ENCODE measurements around the gene LRRC8D.
"Not testable (repeated sequence)": the region's sequence is repeated elsewhere in the genome, so short reads cannot be mapped to it uniquely, and the experiment has no call there.

Gene LRRC8D

DNA sequence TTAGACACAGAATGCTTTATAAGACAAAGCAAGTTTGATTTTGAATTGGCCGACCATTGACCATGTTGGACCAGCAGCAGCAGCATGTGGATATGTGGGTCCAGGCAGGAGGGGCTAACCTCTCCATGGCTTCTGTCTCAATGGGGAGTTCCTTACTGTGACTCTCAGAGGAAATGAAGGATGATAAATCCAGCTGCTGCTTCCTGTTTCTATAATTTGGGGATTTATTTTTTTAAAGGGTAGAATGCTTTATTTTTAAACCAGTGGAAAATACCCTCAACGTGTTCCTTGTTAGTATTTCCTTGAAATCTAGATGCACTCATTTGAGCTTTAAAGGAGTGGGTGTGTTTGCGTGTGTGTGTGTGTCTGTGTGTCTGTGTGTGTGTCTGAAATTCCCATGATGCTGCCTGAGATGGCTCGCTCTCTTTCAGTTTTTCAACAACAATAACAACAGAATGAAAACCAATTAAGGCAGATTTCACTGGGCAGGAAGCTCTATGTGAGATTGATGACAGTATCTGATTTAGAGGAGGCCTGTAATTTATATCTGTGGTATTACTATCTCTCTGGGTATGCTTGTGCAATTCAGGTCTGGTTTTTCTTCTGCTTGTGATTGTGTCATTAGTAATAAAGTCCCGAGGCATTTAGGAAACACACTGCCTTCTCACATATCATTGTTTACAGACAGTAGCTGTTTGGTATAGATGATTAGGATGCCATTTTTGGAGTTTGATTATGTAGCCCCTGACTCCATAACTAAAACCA, 88.0 kb downstream of the LRRC8D start:
- DNase-seq (ENCODE audit: low read depth in 2 of 3, low spot score in 2 of 3), result no peak

DNA sequence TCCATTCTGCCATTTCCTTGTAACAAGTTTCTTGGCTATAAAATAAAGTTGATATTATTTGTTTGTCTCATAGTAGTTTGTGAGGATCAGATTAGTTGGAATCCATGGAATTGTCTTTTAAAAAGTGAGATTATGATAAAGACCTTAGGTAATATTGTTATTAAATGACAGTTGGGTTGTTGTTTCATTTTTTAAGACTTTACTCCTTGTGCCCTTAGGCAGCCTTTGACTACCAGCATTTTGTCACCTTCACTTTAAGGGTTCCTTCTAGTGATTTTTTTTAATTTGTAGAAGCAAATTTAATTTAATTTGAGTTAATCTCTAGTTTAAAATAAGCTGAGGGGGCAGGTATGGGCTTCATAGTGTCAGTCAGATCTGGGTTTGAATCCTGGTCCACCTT, 89.4 kb downstream of the LRRC8D start:
- no peak for DNase-seq (ENCODE audit: low read depth in 2 of 3, low spot score in 2 of 3)

DNA sequence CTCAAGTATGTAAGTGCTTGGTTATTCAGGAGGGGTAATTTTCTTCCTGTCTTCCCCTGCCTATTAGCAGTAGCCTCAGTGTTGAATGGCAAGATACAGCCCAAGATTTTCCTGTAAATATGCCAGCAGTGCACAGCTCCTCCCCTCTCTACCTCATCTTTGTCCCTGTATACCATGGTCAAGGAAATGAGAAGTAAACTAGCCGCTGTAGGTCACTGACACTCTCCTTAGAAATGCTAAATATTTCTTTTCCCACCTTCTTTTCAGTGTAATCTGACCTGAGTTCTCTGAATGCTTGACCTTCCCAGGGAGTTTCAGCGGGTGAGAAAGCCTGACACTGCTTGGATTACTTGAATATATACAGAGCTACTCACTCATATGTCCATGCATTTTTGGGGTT, 89.9 kb downstream of the LRRC8D start:
- DNase-seq (ENCODE audit: low read depth in 2 of 3, low spot score in 2 of 3), result no peak

DNA sequence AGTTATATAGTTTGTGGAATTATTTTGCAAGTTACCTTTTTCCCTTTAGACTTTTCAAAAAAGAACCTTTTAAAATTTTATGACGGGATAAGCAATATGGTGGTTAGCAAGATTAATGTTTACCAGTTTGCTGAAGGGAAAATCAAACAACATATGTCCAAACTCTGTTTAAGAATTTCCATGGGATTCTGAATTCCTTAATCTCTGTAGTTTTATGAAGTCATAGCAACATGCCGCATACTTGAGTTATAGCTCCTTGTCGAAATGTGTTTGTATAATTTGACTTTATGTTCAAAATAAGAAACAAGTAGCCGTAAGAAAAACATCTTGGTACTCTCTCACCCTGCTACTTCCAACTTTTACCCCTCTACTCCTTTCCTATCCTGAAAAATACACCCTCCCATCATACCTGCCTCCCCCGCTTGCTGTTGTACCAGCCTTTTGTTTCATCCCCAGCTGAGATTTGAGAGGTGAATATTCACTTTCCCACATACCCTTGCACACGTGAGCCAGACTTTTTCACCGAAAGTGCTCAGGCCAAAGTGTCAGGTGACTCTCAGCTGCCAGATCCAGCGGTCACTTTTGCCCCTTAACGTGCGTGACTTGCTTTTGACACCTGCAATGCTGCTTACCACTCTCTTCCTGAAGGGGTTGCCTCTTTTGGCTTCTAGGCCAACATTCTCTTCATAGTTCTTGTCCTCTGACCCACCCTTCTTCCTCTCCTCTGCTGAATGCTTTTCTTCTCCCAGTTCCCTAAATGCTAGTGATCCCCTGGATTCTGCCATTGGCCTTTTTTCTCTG, 90.6 kb downstream of the LRRC8D start:
- no peak for DNase-seq (ENCODE audit: low read depth in 2 of 3, low spot score in 2 of 3)

DNA sequence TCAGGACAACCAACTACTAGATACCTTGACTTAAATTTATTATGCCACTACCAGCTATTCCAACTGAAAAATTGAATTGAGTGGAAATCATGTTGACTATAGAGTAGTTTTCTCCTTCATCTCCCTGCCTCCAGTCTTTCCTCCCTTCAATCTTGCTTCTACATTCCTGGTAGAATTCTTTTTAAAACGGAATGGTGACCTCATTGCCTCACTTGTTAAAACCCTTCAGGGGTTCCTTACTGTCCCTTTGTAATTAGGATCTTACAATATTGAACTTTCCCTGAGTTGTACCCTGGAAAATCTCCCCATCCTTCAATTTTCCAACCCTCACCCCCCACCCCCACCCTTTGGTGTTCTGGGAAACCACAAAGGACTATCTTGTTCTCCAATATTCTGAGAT, 91.2 kb downstream of the LRRC8D start:
- DNase-seq (ENCODE audit: low read depth in 2 of 3, low spot score in 2 of 3), result no peak

DNA sequence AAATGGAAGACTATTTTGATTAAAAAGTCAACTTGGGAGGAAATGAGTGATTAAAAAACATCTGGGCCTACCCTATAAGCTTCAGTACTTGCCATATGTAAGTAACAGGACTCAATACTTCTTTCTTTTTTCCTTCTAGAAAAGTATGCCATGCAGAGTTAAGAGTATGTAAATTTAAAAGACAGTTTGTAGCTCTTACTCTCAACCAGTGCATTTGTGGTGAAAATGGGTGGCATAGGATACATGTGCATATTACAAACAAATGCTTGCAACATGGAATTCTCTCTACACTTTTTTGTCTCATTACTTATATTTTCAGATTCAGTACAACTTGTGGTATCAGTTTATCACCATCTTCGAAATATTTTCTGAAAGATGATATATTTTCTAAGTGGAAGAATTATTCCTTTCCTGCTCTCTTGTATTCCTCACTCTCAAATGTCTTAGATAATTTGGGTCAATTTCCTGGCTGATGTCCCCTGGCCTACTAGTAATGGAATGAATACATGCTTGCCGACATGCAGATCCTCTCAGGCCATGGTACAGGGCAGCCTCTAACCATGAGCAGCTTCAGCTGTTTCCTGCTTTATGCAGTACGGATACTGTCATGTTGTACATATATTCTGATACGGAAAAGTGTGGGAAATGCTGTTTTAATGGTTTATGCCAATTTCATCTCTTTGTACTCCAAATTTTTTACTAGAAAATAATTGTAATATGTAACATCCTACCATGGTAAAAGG, 92.7 kb downstream of the LRRC8D start:
- no peak for DNase-seq (ENCODE audit: low read depth in 2 of 3, low spot score in 2 of 3)

DNA sequence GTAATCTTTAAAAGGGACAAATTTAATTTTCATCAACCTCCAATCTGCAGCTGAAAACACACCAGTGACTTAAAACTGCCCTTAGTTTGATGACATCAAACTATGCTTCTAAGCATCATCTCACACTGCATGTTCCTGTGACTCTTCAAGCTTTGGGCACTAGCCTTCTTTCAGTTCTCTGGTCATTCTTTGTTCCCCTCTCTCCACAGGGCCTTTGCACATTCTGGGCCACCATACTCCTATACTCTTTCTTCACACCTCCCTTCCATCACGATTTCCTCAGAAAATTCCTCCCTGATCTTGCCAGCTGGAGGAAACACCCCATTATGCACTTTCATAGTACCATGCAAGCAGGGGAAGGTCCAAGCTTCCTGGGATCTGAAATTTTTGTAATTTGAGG, 96.5 kb downstream of the LRRC8D start:
- no peak for DNase-seq (ENCODE audit: low read depth in 2 of 3, low spot score in 2 of 3)

DNA sequence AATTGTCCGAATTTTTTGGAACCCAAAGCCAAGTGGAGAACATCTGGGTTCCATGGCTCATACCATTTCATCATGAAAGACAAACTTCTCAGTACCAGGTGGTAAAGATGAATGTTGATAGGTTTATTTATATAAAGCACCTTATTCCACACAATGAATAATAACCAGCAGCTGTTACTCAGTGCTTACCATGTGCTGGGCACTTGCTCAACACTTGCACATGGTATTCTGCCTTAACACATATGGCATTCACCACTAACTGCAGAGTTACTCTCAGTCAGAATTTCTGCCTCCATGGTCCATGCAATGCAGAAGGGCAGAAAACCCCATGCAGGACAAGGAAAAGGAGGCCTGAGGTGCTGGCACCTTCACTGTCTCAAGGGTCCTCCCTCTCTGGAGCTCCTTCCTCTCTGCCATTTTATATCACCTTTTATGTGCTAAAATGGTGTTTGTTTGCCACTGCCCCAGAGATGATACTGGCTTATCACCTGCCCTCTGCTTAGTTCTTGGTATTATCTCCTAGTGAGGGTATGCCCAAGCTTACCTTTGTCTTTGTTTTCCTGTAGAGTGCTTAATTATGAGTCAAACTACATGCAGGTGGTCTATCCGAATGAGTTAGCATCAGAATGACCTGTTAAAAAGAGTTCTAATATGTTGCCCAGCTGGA, 97.4 kb downstream of the LRRC8D start:
- DNase-seq (ENCODE audit: low read depth in 2 of 3, low spot score in 2 of 3), result no peak

DNA sequence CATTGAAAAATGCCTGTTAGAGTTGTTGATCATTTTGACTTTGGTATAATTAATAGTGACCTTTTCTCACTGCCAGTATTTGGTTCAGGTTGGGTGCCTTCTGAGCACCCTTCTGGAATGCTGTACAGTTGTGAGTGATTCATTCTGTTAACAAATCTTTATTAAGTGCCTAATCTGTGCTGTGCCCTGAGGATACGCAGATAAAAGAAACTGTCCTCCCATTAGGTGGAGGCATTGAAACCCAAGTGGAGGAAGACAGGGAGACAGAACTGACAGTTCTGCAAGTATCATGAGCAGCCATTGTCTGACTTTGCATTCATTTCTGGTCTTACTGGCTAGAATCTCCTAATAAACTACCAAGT, 97.9 kb downstream of the LRRC8D start:
- DNase-seq (ENCODE audit: low read depth in 2 of 3, low spot score in 2 of 3), result no peak

DNA sequence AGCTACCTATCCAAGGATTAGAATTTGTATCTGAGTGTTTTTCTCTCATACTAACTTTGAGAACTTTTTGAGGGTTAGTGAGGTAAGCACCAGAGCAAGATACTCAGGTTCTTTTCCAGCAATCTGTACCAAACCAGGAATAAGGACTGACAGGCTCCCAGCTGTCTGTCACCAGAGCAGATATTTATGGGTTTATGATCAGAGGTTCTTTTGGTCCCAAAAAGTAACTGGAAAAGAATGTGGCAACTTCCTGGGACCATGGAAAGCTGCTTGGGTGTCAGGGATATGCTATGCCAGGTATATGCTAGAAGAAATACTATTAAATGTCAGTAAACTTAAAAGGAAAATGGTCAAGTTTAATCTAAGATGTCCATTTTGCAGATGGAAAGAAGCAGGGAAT, 98.3 kb downstream of the LRRC8D start:
- no peak for DNase-seq (ENCODE audit: low read depth in 2 of 3, low spot score in 2 of 3)

DNA sequence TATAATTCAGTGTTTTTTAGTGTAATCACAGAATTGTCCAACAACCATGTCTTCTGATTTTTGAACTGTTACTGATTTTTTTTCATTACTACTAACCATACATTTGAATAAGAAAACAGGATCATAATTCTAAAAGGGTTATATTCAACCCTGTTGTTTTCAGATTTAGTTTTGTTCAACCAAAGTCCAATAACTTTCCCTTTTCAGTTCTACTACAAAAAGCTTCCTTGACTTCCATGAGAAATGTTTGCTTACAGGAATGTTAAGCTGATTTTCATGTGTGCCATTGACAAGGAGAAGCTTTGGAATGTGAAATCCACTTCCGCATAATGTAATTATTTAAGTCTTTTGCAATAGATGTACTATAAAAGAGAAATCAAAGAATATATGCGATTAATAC, 102.1 kb downstream of the LRRC8D start:
- DNase-seq (ENCODE audit: low read depth in 2 of 3, low spot score in 2 of 3), result no peak

DNA sequence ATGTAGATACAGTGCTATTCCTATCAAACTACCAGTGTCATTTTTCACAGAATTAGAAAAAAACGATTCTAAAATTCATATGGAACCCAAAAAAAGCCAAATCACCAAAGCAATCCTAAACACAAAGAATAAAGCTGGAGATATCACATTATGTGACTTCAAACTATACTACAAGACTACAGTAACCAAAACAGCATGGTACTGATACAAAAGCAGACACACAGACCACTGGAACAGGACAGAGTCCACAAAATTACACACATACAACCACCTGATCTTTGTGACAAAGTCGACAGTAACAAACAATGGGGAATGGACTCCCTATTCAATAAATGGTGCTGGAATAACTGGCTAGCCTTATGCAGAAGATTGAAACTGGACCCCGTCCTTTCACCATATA, 102.7 kb downstream of the LRRC8D start:
- DNase-seq (ENCODE audit: low read depth in 2 of 3, low spot score in 2 of 3), result no peak

DNA sequence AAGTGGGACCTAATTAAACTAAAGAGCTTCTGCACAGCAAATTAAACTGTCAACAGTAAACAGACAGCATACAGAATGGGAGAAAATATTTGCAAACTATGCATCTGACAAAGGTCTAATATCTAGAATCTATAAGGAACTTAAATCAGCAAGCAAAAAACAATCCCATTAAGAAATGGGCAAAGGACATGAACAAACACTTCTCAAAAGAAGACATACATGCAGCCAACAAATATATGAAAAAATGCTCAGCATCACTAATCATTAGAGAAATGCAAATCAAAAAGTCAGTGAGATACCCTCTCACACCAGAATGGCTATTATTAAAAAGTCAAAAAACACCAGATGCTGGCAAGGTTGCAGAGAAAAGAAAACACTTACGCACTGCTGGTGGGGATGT, 103.2 kb downstream of the LRRC8D start:
- not testable (repeated sequence) for DNase-seq (ENCODE audit: low read depth in 2 of 3, low spot score in 2 of 3)

DNA sequence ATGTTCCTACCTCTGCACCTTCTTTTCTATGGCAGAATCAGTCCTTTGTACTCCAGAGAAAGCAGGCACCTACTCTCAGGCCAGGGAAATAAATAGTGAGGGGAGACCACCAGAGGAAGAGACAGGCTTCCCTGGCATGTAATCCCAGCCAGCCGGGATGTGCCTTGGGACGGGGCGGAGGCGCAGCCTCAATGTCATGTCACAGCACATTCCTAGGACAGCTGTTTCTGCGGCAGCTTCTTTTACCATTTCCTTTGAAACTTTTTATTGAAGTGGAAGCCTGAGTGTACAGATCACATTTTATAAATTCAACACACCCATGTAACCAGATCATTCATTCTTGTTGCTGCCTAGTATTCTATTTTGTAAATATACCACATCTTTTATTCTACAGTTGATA, 106.2 kb downstream of the LRRC8D start:
- no peak for DNase-seq (ENCODE audit: low read depth in 2 of 3, low spot score in 2 of 3)

DNA sequence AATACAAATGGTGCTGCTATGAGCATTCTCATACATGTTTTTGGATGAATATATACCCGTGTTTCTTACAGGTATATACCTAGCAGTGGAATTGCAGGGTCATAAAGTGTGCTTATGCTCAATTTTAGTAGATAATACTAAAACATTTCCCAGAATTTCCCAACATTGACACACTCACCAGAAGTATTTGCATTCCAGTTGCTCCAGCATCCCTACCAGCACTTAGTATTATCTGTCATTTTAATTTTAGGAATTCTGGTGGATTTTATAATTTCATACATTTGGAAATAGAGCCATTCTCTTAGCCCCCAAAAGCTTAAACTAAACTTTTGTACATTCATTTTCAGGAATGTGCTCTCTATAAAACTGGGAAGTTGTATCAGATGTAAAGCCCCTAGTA, 106.6 kb downstream of the LRRC8D start:
- DNase-seq (ENCODE audit: low read depth in 2 of 3, low spot score in 2 of 3), result no peak

DNA sequence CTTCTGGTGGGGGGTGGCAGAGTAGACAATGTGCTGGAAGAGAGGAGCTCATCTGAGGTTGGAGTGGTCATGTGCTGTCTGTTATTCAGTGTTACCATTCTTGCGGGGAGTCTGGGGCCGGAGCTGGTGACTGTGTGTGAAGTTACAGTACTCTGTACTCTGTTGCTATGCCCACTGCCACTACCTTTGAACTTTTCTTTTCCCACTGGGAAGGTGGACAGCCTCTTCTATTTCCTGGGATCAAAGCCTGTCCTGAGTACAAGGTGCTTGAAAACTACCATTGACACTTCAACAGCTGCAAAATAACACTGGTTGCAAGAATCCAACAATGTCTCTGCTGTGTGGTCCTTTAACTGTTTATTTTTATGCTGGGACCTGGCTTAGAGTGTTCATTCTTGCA, 107.7 kb downstream of the LRRC8D start:
- no peak for DNase-seq (ENCODE audit: low read depth in 2 of 3, low spot score in 2 of 3)

DNA sequence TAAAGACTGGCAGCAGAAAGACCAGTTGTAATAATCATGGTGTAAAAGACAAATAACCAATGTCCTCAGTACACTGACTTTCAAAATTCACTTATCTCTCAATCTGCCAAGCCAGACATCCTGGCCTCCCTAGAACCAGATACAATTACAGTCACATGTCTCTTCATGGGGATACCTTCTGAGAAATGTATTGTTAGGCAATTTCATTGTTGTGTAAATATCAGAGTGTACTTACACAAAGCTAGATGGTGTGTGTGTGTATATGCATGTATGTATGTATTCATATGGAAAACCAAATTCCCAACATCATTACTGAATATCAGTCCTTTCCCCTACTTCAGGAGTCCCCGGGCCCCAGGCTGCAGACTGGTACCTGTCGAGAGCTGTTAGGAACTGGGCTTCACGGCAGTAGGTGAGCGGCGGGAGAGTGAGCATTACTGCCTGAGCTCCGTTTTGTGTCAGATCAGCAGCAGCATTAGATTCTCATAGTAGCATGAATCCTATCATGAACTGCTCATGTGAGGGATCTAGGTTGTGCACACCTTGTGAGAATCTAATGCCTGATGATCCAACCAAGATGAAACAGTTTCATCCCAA, 108.7 kb downstream of the LRRC8D start:
- no peak for DNase-seq (ENCODE audit: low read depth in 2 of 3, low spot score in 2 of 3)

DNA sequence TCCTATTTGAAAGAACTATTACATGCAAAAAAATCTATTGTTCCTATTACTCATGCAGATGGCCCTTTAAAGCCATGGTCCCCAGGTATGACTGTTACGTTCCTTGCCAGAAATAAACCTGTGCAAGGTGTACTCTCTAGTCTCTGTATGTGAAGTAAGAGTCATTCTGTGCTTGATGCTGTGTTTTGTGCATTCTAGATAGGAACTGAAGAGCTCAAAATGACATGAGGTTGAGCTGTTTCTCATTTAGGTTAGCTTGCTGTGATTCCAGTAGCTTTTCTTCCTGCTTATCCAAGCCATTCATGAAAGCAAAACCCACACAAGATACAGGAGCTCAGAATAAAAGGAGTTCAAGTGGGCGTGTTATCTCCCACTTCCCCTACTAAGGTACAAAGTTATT, 109.7 kb downstream of the LRRC8D start:
- no peak for DNase-seq (ENCODE audit: low read depth in 2 of 3, low spot score in 2 of 3)

DNA sequence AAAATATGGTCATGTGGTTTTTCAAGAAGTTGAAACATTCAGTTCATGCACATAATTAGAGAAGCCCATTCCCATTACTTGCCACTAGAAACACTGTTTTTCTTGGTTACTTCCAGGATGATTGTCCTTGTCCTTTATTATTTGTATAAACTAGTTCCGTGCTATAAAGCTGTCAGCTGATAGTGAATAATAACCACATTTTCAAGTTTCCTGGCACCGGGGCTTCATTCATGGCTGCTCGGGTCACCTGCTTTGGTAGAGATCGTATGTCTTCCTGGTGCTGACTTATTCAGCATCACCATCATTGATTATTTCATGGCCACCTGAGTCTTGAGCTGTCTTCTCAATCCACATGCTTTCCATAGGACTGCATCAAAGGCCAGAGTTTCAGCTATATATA, 111.1 kb downstream of the LRRC8D start:
- no peak for DNase-seq (ENCODE audit: low read depth in 2 of 3, low spot score in 2 of 3)

DNA sequence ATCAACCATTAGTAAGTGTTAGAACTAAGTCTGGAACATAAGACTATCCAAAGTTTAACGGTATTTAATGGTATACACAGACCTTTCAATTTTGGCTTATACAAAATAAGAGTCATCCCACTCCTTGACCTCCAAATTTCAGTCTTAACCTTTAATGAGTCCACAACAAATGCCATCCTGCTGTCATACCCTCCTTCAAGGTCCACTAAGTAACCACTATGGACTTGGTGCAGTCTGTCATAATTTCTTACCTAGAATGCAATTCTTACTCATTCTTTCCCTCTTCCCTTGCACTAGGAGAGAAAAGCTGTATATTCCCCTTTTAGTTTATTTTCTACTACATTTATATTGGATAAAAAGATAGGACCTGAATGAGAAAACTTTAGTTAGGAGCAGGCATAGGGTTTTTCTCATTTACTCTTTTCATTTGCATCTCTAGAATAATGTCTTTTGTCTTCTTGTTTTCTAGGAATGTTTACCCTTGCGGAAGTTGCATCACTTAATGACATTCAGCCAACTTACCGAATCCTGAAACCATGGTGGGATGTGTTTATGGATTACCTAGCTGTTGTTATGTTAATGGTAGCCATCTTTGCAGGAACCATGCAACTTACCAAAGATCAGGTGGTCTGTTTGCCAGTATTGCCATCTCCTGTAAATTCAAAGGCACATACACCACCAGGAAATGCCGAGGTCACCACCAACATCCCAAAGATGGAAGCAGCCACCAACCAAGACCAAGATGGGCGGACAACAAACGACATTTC, 111.9 kb downstream of the LRRC8D start:
- no peak for DNase-seq (ENCODE audit: low read depth in 2 of 3, low spot score in 2 of 3)
